ENCODE results near the gene TMEM52.

GRCh38 chr1:1955621-1956094 is 36.6 kb upstream of the TMEM52 start:
- TF ChIP-seq, protein P1, sequence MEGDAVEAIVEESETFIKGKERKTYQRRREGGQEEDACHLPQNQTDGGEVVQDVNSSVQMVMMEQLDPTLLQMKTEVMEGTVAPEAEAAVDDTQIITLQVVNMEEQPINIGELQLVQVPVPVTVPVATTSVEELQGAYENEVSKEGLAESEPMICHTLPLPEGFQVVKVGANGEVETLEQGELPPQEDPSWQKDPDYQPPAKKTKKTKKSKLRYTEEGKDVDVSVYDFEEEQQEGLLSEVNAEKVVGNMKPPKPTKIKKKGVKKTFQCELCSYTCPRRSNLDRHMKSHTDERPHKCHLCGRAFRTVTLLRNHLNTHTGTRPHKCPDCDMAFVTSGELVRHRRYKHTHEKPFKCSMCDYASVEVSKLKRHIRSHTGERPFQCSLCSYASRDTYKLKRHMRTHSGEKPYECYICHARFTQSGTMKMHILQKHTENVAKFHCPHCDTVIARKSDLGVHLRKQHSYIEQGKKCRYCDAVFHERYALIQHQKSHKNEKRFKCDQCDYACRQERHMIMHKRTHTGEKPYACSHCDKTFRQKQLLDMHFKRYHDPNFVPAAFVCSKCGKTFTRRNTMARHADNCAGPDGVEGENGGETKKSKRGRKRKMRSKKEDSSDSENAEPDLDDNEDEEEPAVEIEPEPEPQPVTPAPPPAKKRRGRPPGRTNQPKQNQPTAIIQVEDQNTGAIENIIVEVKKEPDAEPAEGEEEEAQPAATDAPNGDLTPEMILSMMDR (IDR thresholded peaks at IDR 0.05; ENCODE audit: poor library complexity): no peak
- no peak for TF ChIP-seq EZH2 (IDR thresholded peaks at IDR 0.05; ENCODE audit: borderline replicate concordance)
- TF ChIP-seq EZH2phosphoT487 (IDR thresholded peaks at IDR 0.05; ENCODE audit: low read depth, severe bottlenecking, unreplicated experiment): no peak

All from hepatocyte (in vitro differentiated cells).